Fibroblast of lung (primary cell): ENCODE results near the gene ATP23. TPM values are rescaled to one million over a fixed set of nuclear protein-coding genes. Genes with fewer than 3 reads are reported as not detected.

ENCODE experiments used
- DNase-seq, 2 donors: peaks; one replicate each; pipeline versions ENCODE4 v3.0.0 to v3.0.0-alpha.2; 2010; ENCODE audit warnings: low read depth in 2 of 2
- H2AFZ ChIP-seq: 2 replicates; pipeline ENCODE4 v1.5.1; 2012; ENCODE audit warnings: low read length, control low read depth, inconsistent platforms
- H3K27ac ChIP-seq: 2 replicates; pipeline ENCODE4 v1.5.1; 2011; ENCODE audit warnings: low read length, control low read depth; ENCODE audit not compliant: insufficient read depth
- H3K27me3 ChIP-seq: 2 replicates; pipeline ENCODE4 v1.5.1; 2011; ENCODE audit warnings: mild to moderate bottlenecking, low read length; ENCODE audit not compliant: control insufficient read depth, insufficient read depth
- H3K36me3 ChIP-seq: 2 replicates; pipeline ENCODE4 v1.5.1; 2011; ENCODE audit warnings: low read length; ENCODE audit not compliant: control insufficient read depth, insufficient read depth
- H3K4me1 ChIP-seq: 2 replicates; pipeline ENCODE4 v1.5.1; 2011; ENCODE audit warnings: low read length; ENCODE audit not compliant: control insufficient read depth, insufficient read depth; ENCODE audit errors: extremely low read depth
- H3K4me2 ChIP-seq: 2 replicates; pipeline ENCODE4 v1.5.1; 2011; ENCODE audit warnings: low read length, control low read depth; ENCODE audit not compliant: insufficient read depth; ENCODE audit errors: extremely low read depth
- H3K4me3 ChIP-seq, 4 experiments: fragments of 200-600 bp in 1 of 4; sonication (generic) in 1 of 4; replicated peaks in 1 of 4; 2 replicates each; pipeline ENCODE4 v1.5.1; 2011 to 2016; ENCODE audit warnings: low read length in 4 of 4, low read depth in 3 of 4, mild to moderate bottlenecking in 3 of 4, control low read depth in 2 of 4, inconsistent platforms in 1 of 4, mixed read lengths in 1 of 4; ENCODE audit not compliant: insufficient read depth in 1 of 4; ENCODE audit errors: control extremely low read depth in 1 of 4
- H3K79me2 ChIP-seq: 2 replicates; pipeline ENCODE4 v1.5.1; 2012; ENCODE audit warnings: mild to moderate bottlenecking, low read length, inconsistent platforms; ENCODE audit not compliant: control insufficient read depth, insufficient read depth
- H3K9ac ChIP-seq: 2 replicates; pipeline ENCODE4 v1.5.1; 2011; ENCODE audit warnings: mild to moderate bottlenecking, low read length, control low read depth; ENCODE audit not compliant: insufficient read depth
- H3K9me3 ChIP-seq: 2 replicates; pipeline ENCODE4 v1.5.1; 2012; ENCODE audit warnings: low read depth, low read length; ENCODE audit not compliant: control insufficient read depth, insufficient read depth
- H4K20me1 ChIP-seq: 2 replicates; pipeline ENCODE4 v1.5.1; 2011; ENCODE audit warnings: low read length; ENCODE audit not compliant: control insufficient read depth, insufficient read depth; ENCODE audit errors: extremely low read depth
- EZH2 ChIP-seq: IDR thresholded peaks from 2 replicates; pipeline ENCODE4 v1.5.1; 2012; ENCODE audit warnings: low read length, control low read depth, mild to moderate bottlenecking; ENCODE audit errors: missing control alignments
- polyA plus RNA-seq, 2 donors: library from polyadenylated mRNA; depleted of rRNA in 1 of 2; stranded (reverse) in 1 of 2; unstranded in 1 of 2; fragments of >200 nt; gene quantifications; 2 replicates each; pipeline ENCODE4 v1.2.1, GENCODE V29; 2011 to 2012; ENCODE audit warnings: missing spikeins in 1 of 2
- total RNA-seq: library from RNA; depleted of rRNA; stranded (reverse); fragments of >200 nt; gene quantifications from 2 replicates; pipeline ENCODE4 v1.2.1, GENCODE V29; 2014
- TF ChIP-seq, protein P1 (sequence below), 2 donors: IDR thresholded peaks in 1 of 2; conservative IDR thresholded peaks in 1 of 2; 1 replicate in 1 of 2; 2 replicates in 1 of 2; pipeline ENCODE4 v1.5.1; 2011 to 2012; ENCODE audit warnings: low read length in 2 of 2, control low read depth in 1 of 2, inconsistent platforms in 1 of 2, low read depth in 1 of 2, mild to moderate bottlenecking in 1 of 2

Gene ATP23
- total and polyA plus RNA-seq, 2 donors (not counting 1 experiment from before 2014, with no cell fraction given): 4.8 to 9.4 TPM

DNA sequence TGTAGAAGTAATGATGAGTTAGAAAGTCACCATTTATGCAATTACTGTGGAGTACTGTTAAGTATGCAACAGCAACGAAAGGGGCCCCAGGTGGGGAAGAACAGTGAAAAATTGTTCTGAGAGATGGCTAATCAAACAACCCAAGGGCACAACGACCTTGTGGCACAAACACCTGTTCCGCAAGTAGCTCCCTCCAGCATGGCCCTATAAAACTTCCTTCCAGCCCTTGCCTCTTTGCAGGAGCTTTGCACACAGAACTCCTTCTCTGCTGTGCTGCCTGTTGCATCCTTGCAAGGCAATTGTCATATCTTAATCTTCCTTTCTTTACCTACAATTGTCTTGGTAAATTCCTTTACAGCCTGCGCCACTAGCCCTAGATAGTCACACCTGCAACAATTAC lies 23.2 kb upstream of the ATP23 start:
- Histone ChIP-seq H3K9me3 (no peaks in the 10 kb centered on the region), H3K4me3 (no peak overlapping the region), H3K4me2 (no peak overlapping the region), H3K27me3 (peaks cover 17% of the 10 kb centered on the region), H3K79me2 (no peaks in the 10 kb centered on the region), H3K27ac (no peak overlapping the region), H3K36me3 (no peaks in the 10 kb centered on the region), H2AFZ (no peak overlapping the region), H3K4me1 (no peaks in the 10 kb centered on the region), H3K9ac (no peak overlapping the region), H4K20me1 (no peaks in the 10 kb centered on the region)
- no peak for DNase-seq
- TF ChIP-seq, protein P1, sequence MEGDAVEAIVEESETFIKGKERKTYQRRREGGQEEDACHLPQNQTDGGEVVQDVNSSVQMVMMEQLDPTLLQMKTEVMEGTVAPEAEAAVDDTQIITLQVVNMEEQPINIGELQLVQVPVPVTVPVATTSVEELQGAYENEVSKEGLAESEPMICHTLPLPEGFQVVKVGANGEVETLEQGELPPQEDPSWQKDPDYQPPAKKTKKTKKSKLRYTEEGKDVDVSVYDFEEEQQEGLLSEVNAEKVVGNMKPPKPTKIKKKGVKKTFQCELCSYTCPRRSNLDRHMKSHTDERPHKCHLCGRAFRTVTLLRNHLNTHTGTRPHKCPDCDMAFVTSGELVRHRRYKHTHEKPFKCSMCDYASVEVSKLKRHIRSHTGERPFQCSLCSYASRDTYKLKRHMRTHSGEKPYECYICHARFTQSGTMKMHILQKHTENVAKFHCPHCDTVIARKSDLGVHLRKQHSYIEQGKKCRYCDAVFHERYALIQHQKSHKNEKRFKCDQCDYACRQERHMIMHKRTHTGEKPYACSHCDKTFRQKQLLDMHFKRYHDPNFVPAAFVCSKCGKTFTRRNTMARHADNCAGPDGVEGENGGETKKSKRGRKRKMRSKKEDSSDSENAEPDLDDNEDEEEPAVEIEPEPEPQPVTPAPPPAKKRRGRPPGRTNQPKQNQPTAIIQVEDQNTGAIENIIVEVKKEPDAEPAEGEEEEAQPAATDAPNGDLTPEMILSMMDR (conservative IDR thresholded peaks at IDR 0.05 in 1 of 2, IDR thresholded peaks at IDR 0.05 in 1 of 2; ENCODE audit: low read depth in 1 of 2, low read length in 2 of 2): no peak
- TF ChIP-seq EZH2: no peak

DNA sequence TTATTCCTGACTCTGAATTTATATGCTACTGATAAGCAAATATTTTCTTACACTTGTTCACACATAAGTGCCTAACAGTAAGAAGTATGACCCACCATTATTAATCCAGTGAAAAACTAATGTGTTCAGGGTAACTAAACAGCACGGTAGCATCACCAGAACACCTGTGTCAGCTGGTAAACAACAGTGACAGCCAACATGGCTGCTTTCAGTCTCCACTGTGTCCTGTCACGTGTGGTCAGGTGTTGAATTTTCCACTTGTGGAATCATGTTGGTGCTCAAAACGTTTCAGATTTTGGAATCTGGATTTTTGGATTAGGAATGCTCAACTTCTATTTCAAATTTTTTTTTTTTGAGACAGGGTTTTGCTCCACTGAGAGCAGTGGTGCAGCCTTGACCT lies 14.3 kb upstream of the ATP23 start:
- Histone ChIP-seq H3K27me3 (no peaks in the 10 kb centered on the region), H3K9ac (no peak overlapping the region), H3K36me3 (no peaks in the 10 kb centered on the region), H2AFZ (no peak overlapping the region), H3K9me3 (no peaks in the 10 kb centered on the region), H3K27ac (no peak overlapping the region), H3K4me3 (no peak overlapping the region), H3K79me2 (no peaks in the 10 kb centered on the region), H4K20me1 (no peaks in the 10 kb centered on the region), H3K4me1 (no peaks in the 10 kb centered on the region), H3K4me2 (no peak overlapping the region)
- TF ChIP-seq, protein P1 (conservative IDR thresholded peaks at IDR 0.05 in 1 of 2, IDR thresholded peaks at IDR 0.05 in 1 of 2; ENCODE audit: low read depth in 1 of 2, low read length in 2 of 2): no peak
- TF ChIP-seq EZH2: no peak
- DNase-seq: no peak

DNA sequence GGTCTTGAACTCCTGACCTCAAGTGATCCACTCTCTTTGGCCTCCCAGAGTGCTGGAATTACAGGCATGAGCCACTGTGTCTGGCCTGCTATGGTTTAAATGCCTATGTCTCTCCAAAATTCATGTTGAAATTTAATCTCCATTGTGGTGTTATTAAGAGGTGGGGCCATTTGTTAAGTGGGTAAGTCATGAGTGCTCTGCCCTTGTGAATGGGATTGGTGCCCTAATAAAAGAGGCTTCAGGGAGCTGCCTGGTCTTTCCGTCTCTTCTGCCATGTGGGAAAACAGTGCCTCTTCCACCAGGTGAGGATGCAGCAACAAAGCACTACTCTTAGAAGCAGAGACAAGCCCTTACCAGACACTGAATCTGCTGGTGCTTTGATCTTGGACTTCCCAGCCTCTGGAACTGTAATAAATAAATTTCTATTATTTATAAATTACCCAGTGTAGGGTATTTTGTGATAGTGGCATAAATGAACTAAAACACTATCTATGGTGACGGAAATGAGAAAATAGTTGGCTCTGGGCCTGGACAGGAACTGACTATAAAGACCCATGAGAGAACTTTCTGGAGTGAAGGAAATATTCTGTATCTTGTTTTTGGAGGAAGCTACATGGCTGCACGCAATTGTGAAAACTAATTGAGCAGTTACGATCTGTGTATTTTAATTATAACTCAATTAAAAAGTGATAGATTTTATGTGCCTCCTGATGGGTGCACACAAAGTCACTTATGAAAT lies 12.1 kb upstream of the ATP23 start:
- DNase-seq: no peak
- Histone ChIP-seq H3K4me1 (no peaks in the 10 kb centered on the region), H3K4me3 (no peak overlapping the region), H3K4me2 (no peak overlapping the region), H3K27ac (no peak overlapping the region), H3K79me2 (no peaks in the 10 kb centered on the region), H3K36me3 (no peaks in the 10 kb centered on the region), H3K27me3 (no peaks in the 10 kb centered on the region), H3K9me3 (no peaks in the 10 kb centered on the region), H2AFZ (no peak overlapping the region), H4K20me1 (no peaks in the 10 kb centered on the region), H3K9ac (no peak overlapping the region)
- TF ChIP-seq, protein P1 (conservative IDR thresholded peaks at IDR 0.05 in 1 of 2, IDR thresholded peaks at IDR 0.05 in 1 of 2; ENCODE audit: low read depth in 1 of 2, low read length in 2 of 2): no peak
- TF ChIP-seq EZH2: no peak
